NCI-H1048 (cell line): ENCODE measurements around the gene CACNA2D4.

ENCODE experiments used
- DNase-seq: peaks from one replicate; lab custom pipeline; 2025; lab: John Stamatoyannopoulos, UW

Gene CACNA2D4

DNA sequence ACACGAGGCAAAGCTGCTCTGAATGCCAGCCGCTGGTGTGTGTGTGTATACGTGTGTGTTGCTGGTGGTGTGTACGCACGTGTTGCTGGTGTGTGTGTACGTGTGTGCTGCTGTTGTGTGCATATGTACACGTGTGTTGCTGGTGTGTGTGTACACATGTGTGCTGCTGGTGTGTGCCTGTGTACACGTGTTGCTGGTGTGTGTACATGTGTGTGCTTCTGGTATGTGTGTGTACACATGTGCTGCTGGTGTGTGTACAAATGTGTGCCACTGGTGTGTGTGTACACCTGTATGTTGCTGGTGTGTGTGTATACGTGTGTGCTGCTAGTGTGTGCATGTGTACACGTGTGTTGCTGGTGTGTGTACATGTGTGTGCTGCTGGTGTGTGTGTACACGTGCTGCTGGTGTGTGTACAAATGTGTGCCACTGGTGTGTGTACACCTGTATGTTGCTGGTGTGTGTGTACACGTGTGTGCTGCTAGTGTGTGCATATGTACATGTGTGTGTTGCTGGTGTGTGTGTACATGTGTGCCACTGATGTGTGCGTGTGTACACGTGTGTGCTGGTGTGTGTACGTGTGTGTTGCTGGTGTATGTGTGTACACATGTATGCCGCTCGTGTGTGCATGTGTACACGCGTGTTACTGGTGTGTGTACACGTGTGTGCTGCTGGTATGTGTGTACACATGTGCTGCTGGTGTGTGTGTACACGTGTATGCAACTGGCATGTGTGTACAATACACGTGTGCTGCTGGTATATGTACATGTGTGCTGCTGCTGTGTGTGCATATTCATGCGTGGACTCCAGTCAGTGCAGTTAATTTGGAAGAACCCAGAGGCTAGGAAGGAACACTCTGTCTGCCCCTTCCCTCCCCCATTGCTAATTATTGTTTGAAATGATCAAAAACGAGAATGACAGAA is 47.2 kb downstream of the CACNA2D4 start:
- no peak for DNase-seq

DNA sequence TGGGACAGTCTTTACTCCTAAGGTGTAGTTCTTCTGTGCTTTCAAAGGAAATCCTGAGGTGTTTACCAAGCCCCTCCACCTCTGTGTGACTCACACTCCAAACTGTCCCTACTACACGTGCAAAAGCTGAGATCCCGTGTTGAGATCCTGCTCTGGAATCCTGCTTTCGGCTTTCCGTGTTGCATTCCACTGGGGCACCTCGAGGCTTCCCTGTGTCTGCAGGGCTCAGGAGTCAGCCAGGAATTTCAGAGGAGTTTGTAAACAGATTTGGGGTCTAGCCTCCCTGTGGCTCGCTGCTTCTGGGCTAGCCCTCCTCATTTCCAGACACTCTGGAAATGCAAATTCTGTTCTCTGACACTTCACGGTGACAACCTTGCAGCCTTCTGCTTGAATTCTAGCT is 48.4 kb downstream of the CACNA2D4 start:
- DNase-seq, result no peak

DNA sequence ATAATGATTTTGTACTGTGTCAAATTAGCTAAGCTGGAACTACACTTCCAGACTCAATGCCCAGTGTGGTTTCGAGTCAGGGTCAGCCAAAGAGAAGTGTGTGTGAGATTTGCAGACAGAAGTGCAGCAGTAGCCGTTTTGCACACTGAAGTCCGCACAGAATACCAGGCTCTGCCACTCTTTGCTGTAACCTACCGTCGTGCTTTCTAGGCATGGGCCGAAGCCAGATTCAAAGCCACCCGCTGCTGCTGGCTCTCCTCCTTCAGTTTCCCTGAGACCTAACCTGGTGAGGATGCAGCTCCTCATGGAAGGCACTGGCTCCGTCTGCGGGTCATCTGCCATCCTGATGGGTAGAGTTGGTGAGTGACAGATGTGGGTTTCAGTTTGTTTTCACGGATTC is 49.3 kb downstream of the CACNA2D4 start:
- no peak for DNase-seq

DNA sequence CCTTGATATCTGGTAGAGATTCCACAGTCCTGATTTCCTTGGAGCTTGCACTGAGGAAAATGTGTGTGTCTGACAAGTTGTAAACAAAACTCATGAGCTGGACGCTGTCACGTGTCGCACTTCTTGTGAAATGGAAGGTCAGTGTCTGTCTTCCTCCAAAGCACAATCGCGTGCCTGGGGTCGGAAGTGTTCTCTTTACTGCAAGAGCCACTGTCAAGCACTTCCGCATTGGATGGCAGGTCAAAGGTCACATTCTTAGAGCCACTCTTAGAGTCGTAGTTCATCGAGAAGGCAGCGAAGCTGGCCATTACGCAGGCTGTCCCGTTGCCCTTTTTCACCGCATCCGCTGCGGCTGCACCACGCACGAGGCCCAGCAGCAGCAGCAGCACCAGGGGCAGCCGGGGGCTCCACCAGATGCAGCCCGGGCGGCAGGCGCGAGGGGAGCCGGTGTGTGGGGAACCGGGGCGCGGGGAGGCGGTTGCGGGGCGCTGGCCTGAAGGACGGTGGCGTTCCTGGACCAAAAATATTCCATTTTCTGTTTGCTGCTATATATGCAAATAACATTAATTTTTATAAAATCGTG is 53.1 kb downstream of the CACNA2D4 start:
- DNase-seq, result no peak

DNA sequence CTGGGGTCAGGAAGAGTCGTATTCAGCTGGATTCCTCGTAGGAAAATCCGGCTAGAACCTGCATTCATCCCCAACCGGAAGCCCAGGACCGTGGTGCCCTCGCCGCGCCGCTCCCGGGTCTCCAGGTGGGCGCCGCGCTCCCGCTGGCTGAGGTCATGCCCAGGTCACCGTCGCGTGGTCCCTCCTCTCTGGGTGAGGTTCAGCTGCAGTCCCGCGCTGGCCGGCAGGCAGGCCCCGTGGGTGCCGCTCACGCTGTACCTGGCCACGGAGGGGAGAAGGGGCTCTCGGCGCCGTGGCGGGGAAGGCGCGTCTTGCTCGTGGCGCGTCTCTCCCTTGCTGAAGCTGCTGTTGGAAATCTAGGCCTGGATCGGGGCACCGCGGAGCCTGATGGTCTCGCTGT is 53.6 kb downstream of the CACNA2D4 start:
- no peak for DNase-seq

DNA sequence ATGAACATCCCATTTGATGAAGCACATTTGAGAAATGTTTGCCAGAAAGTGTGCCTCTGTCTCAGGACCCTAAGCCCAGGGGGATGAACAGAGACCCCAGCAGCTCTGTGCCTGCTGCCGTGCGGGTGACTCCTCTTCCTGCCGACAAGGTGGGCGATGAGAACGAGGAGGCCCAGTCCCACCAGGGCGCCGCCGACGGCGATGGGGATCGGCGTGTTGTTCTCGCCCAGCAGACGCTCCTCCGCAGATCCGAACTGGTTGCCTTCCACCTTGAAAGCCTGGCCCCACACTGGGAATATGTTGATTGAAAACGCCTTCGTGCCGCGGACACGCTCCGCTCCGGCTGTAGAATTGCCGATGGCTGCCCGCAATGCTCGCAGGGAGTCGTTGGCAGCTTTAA is 54.0 kb downstream of the CACNA2D4 start:
- DNase-seq, result no peak

DNA sequence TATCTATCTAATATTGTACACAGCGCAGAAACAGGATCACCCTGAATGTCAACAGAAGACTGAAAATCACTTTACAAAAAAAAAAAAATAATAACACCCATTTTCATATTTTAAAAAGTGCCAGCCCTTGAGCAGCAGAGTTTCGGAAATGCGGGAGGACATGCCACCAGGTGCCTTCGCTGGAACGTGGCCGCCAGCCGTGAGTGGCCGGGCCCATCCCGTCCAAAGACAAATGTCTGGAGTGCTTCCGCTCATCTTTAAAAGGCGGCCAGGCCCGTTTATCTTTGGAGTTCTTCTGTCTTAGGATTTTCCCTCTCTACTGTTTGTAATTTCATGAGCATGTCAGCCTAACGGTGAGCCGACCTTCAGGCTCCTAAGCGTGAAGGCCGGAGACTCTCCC is 54.6 kb downstream of the CACNA2D4 start:
- no peak for DNase-seq

DNA sequence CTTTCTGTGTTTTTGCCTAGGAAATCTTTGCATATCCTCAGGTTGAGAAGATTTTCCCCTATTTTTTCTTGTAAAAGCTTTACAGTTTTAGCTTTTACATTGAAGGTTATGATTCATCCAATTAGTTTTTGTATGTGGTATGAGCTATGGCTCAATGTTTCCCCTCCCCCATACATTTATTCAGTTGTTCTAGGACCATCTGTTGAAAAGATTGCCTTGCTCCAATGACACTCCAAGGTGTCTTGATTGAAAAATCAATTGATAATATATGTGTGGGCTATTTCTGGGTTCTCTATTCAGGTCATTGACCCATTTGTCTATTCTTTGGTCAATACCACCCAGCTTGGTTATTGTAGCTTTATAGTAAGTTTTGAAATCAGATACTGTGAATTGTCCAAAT is 55.5 kb downstream of the CACNA2D4 start:
- no peak for DNase-seq

DNA sequence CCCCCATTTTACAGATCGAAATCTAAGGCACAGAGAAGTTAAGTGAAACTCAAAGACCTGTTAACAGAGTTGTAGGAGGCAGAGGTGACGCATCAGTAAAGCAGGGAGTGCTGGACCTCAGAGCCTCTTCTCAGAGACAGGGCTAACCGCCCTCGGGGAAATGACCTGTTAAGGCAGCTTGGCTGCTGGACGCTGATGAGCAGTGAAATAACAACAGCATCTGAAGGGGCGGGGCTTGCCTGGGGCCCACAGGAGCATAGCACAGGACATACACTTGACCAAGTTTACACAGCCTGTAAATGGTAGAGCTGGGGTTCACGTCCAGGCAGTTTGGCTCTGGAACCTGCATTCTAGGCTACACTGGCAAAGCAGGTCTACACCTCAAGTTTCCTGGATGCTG is 58.8 kb downstream of the CACNA2D4 start:
- DNase-seq, result no peak

DNA sequence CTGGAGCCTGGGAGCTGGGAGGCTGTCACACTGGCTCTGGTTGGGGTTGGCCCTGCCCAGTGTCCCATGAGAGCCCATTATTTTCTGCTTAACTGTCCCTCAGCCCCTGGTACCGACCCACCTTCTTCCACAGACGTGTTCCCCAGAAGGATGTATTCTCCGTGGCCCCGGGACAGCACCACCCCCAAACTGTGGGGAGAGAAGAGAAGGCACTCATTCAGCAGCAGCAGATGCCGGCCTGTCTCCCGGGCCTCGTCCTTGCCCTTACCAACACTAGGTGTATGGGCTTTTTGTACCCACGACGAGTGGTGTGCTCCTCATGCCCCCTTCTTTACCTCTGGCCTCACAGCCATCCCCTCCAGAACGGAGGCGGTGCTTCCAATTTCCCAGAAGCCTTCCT is 60.0 kb downstream of the CACNA2D4 start:
- DNase-seq, result no peak

DNA sequence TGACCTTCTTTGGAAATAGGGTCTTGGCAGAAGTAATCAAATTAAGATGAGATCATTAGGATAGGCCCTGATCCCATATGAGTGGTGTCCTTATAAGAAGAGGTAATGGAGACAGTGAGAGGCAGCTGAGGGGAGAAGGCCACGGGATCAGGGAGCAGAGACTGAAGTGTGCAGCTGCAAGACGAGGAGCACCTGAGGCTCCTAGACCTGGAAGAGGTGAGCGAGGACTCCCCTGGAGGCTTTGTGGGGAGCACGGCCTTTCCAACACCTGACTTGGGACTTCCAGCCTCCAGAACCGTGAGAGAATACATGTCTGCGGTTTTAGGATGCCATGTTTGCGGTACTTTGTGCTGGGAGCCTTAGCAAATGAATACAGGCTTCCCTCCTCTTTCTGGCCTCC is 60.6 kb downstream of the CACNA2D4 start:
- no peak for DNase-seq

DNA sequence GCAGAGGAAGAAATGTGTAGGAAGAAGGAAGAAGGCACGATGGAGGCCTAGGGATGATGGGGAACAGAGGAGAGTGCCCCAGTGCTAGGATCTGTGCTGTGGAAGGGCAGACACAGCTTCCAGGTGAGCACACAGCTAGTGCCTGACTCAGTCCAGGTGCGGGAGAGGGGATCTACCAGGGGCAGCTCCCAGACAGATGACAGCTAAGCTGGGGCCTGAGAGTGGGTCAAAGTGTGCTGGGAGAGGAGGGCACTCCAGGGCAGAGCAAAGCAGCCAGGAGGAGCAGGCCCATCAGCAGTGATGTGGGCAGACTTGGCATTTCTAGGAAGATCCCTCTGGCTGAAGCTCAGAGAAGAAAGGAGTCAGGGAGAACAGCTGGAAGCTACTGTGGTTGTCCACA is 61.4 kb downstream of the CACNA2D4 start:
- no peak for DNase-seq

DNA sequence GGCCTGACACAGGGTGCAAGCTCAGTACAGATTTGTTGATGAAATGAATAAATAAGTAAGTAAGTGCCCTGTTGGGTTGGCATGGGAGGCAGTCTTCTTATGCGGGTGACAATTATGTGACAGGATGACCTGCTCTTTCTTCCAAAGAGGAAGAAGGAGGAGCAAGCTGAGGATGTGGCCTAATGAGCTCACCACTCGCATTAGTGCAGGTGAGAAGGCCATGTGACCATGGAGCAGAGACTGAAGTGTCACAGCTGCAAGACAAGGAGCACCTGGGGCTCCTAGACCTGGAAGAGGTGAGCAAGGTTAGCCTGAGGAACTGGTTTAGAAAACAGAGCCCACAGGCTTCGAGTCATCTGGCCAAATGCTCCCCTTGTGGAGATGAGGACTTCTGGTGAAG is 63.2 kb downstream of the CACNA2D4 start:
- no peak for DNase-seq

DNA sequence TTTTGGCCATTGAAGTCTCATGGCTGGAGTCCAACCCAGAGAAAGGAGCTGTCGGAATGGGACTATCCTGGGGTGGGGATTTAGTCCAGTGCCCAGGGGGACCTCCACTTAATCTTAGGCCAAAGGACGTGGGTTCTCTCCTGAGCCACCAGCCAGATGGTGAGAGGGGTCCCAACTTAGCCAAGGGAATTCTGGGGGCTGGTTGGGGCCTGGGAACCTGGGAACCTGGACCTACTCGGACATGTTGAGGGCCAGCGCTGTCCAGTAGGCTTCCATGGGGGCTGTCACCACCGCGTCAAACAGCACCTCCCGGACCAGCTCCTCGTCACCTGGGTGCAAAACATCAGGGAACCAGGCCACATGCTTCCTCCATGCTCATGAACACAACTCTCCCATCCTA is 64.7 kb downstream of the CACNA2D4 start:
- no peak for DNase-seq

DNA sequence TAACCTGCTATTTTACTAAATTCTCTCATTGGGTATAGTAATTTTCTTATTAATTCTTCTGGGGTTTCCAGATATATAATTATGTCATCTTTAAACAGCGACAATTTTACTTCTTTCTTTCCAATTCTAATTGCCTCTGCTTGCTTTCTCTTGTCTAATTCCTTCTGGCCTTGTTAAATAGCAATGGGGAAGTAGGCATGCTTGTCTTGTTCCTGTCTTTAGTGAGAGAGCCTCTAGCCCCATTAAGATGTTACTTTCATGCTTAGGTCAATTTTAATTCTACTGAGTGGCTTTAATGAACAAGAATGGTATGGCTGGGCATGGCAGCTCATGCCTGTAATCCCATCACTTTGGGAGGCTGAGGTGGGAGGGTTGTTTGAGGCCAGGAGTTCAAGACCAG is 66.4 kb downstream of the CACNA2D4 start:
- DNase-seq, result no peak

DNA sequence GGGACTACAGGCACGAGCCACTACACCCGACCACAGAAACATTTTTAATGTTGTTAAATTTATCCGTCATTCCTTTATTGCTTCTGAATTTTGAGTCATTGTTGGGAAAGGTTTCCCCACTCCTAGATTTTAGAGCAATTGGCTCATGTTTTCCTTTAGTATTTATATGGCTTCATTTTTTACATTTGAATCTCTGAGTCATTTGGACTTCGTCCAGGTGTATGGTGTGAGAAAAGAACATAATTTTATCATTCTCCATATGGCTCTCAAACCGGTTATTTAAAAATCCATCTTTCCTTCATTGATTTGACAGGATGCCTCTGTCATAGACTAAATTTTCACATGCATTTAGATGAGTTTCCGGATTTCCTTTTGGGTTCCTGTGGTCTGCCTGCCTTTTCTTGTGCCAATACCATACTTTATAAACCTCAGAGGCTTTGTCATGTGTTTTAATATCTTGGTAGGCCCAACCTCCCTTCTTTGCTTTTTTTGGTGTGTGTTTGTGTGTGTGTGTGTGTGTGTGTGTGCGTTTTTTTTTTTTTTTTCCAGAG is 67.2 kb downstream of the CACNA2D4 start:
- no peak for DNase-seq

DNA sequence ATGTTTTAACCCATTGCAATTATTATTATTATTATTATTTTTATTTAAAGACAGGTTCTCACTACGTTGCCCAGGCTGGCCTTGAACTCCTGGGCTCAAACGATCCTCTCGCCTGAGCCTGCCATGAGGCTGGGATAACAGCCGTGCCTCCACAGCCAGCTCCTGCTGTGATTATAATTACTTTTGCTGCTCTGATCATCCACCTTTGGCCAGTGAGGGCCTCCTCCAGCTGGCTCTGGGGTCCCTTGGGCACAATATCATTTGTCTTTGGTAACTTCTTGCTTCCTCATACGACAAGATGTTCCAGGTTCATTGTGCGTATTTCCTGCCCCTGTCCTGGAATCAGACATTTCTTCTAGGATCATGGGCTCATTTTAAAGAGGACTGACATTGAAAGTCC is 69.7 kb downstream of the CACNA2D4 start:
- no peak for DNase-seq

DNA sequence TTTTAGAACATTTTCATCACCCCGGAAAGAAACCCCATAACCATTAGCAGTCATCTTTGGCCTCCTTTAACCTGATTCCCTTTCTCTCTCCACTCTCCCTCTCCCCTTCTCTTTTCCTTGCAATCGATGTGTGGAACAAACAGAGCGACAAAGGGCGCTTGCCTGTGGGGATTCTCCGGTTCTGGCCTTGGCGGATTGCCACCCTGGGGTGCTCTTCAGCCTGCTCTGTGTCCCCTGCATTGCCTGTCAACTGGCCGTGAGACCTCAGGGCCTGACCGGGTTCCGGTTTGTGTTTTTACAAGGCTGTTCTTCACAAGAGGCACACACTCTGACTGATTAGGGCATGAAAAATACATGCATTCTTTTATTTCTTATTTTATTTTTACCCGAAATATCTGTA is 70.3 kb downstream of the CACNA2D4 start:
- DNase-seq, result no peak

DNA sequence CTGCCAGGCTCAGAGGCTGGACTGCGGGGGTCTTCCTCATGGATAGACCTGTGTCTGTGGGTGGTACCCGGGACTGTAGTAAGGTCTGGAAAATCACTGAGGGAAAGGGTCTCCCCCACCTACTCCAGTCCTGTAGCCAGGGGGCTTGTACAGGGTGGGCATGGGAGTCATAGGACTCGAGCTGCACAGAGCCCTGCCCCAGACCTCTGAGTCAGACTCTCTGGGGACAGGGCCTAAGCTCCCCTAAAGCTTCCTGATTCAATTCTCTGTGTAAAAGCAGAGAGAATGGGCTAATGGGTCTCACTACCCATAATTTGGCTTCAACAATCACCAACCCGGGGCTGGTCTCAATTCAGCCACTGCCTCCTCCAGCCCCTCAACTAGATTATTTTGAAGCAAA is 71.0 kb downstream of the CACNA2D4 start:
- no peak for DNase-seq

DNA sequence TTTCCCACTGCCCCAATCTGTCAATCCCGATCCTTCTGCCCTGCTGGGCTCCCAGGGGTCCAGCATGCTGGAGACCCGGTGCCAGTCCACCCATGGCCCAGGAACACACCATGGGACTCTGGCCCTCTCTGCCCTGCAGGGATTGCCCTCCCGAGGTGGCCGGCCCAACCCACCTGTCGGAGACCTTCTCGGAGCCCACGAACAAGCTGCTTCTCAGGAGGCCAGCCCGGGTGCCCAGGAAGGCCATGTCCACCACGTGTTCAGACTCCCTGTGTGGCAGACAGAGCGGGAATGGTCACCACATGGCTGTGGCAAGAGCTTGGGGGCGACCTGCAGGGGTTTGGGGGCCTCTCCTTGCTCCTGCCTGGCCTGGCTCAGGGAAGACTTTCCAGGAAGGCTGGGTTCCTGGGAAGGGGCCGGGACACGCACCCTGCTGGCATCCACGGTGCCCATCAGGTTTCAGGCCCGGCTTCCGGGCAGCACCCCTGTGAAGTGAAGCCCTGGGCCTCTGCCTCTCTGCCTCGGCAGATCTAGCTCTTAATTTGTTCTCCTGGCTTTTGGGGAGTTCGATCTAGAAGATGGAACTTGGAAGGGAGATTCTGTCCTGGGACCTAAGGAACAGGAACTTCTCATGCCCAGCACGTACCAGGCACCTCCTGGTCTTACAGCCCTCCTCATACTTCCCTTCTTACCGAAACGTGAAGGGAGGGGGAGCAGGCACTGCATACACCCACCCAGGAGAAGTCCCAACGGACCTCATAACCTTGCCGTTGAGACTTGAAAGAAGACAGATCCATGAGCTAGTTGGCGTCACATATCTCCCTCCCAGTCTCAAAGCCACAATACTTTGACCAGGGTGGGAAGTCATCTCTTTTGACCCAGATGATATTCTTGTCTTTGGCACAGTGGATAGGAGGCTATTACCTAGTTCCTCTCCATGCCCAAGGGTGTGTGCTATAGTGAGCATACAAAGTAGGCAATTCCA is 71.7 kb downstream of the CACNA2D4 start:
- no peak for DNase-seq

DNA sequence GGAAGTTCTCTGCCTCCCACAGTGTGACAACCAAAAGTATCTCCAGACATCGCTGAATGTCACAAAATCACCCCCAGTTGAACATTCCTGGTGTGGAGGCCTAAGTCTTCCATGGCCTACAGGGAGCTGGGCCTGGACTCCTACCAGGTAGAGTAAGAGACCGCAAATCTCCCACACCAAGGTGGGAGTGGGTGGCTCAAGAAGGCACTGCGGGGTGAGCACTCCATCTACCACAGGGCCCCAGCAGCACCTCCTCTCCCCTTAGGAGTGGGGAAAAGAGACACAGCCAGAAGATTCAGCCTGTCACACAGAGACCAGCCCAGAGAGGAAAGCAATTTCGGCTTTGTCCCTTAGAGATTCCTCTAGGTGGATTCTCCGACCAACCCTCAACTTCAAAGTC is 72.6 kb downstream of the CACNA2D4 start:
- DNase-seq, result no peak

DNA sequence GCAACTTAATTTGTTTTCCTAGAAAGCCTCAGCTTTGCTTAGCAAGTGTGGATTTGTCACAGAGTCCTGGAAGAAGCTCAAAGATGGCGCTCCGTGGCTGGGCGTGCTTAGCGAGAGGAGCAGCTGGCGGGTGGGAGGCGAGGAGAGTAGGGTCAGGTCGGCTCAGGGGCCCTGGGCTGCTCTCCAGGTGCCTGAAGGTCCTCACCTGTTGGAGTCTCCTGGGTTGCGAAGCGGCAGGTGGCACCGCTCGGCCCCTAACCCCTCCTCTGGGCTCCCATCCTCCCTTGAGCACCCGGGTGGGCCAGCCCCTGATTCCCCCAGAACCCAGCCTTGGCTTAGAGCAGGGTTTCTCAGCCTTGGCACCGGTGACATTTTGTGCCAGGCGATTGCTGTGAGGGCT is 73.0 kb downstream of the CACNA2D4 start:
- DNase-seq, result no peak
